GM21360 (cell line): ENCODE measurements around the gene ARID3A.
"Not testable (repeated sequence)": the region's sequence is repeated elsewhere in the genome, so short reads cannot be mapped to it uniquely, and the experiment has no call there.

ENCODE experiments used
- ATAC-seq: cut with Tn5 transposase; IDR thresholded peaks from one replicate; pipeline ENCODE4 v1.9.1; 2021; ENCODE audit warnings: mild to moderate bottlenecking, moderate library complexity; ENCODE audit not compliant: unreplicated experiment

The ARID3A gene

GRCh38 chr19:925526-926322, at the start of gene ARID3A:
TSS of gene ARID3A (plus strand) at chr19:926035. CDS start at chr19:929529, 3,494 bp downstream.
- peak; percentile 48 for ATAC-seq

- no peak for ATAC-seq
Measured at GRCh38 chr19:876089-876488, 49.7 kb upstream of the ARID3A start.

GRCh38 chr19:876780-877314, 49.0 kb upstream of the ARID3A start:
- no peak for ATAC-seq

GRCh38 chr19:877992-878660, 47.7 kb upstream of the ARID3A start:
- not testable (repeated sequence) for ATAC-seq

- not testable (repeated sequence) for ATAC-seq
Measured at GRCh38 chr19:878751-879561, 46.9 kb upstream of the ARID3A start.

- ATAC-seq = no peak
Measured at GRCh38 chr19:879711-880438, 46.0 kb upstream of the ARID3A start.

- no peak for ATAC-seq
Measured at GRCh38 chr19:881385-882071, 44.3 kb upstream of the ARID3A start.

GRCh38 chr19:882871-883497, 42.9 kb upstream of the ARID3A start:
- no peak for ATAC-seq

GRCh38 chr19:883661-884211, 42.1 kb upstream of the ARID3A start:
- ATAC-seq = no peak

- no peak for ATAC-seq
Measured at GRCh38 chr19:884420-885211, 41.2 kb upstream of the ARID3A start.

- ATAC-seq = no peak
Measured at GRCh38 chr19:885536-886224, 40.2 kb upstream of the ARID3A start.

- ATAC-seq = no peak
Measured at GRCh38 chr19:887072-887471, 38.8 kb upstream of the ARID3A start.

- ATAC-seq = no peak
Measured at GRCh38 chr19:887599-887998, 38.2 kb upstream of the ARID3A start.

GRCh38 chr19:888581-889385, 37.1 kb upstream of the ARID3A start:
- ATAC-seq = no peak

- ATAC-seq = no peak
Measured at GRCh38 chr19:889662-890295, 36.1 kb upstream of the ARID3A start.

- ATAC-seq = no peak
Measured at GRCh38 chr19:890831-891230, 35.0 kb upstream of the ARID3A start.
